ENCODE data around the gene SIGLEC6.

SIGLEC6 gene

DNA sequence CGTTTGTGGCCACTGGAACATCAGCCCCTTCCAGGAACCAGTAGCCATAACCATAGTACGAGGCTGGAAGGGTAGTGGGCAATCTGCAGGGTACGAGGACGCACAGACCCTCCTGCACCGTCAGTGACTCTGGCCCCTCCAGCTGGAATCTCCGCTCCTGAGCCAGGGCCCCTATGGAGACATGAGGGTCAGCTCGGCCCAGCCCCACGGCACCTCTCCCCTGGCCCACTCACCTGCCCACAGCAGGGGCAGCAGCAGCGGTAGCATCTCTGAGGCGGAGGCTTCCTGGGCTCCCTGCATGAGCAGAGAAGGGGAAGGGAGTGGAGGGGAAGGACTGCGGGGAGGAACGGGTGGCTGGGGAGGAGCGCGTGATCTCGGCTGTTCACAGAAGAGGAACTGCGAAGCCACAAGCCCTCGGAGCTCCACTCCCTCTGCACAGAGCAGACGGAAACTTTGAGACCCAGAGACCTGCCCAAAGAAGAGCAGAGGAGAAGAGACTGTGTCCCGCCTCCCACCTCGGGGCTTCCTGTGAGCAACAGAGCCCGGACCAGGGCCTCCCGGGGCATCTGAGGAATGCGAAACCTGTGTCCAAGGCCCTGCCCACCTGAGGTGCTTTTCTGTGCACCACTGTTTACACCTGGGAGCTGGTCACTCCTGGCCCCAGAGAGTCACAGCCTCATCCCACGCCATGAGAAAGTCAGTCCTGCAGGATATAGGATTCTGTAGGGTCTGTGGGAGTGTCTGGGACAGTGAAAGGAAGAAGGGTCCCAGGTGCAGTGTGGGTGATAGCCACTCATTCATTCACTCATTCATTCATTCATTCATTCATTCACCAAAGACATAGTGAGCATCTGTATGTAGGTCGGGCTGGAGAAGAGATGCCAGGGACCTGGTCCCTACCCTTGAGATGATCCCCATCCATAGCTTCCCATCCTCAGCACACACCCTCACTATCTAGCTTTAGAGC, at the start of gene SIGLEC6:
Gene SIGLEC6, minus strand, starts transcription at position 322 of the 967 bp plus-strand sequence. Its CDS starts 22 bp downstream, at position 300.
- TF ChIP-seq, protein P1, sequence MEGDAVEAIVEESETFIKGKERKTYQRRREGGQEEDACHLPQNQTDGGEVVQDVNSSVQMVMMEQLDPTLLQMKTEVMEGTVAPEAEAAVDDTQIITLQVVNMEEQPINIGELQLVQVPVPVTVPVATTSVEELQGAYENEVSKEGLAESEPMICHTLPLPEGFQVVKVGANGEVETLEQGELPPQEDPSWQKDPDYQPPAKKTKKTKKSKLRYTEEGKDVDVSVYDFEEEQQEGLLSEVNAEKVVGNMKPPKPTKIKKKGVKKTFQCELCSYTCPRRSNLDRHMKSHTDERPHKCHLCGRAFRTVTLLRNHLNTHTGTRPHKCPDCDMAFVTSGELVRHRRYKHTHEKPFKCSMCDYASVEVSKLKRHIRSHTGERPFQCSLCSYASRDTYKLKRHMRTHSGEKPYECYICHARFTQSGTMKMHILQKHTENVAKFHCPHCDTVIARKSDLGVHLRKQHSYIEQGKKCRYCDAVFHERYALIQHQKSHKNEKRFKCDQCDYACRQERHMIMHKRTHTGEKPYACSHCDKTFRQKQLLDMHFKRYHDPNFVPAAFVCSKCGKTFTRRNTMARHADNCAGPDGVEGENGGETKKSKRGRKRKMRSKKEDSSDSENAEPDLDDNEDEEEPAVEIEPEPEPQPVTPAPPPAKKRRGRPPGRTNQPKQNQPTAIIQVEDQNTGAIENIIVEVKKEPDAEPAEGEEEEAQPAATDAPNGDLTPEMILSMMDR (IDR thresholded peaks at IDR 0.05; ENCODE audit: control insufficient read depth, extremely low read depth, insufficient read depth): no peak
- no peak within 1 kb of the TSS for H3K4me3 ChIP-seq (ENCODE audit: low read depth, low read length)
- no peak for DNase-seq (ENCODE audit: low read depth)

DNA sequence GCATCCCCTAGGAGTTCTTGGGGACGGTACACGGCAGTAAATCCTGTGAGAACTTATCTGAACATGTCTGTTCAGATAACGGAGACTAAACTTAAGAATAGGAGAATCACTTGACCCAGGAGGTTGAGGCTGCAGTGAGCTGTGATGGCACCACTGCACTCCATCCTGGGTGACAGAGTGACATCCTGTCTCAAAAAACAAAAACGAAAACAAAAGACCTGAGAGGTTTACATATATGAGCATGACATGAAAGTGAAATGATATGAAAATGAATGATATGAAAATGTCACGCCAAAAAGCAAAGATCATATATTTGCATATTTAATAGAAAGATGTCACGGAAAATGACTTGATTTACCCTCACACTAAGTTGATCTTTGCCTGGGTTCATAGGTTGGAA, 45.4 kb upstream of the SIGLEC6 start:
- no peak overlapping the region for H3K4me3 ChIP-seq (ENCODE audit: low read depth, low read length)
- TF ChIP-seq, protein P1 (IDR thresholded peaks at IDR 0.05; ENCODE audit: control insufficient read depth, extremely low read depth, insufficient read depth): no peak
- DNase-seq (ENCODE audit: low read depth): no peak

DNA sequence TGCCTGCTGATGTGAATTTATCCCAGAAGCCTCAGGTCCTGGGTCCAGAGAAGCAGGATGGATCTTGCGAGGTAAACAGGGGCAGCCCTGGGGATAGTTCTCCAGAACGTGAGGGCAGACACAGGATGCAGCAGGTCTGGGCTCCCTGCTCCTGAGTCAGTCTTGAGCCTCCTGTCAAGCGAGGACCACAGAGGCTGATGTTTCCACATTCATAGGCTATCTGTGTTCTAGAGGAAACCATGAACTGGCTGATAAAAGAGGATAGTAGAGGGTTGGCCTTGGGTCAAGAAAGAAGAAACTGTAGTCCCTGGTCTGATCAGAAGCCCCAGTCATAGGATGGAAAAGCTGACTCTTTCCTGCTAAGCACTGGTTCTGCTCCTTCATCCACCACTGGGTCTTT, 41.9 kb upstream of the SIGLEC6 start:
- TF ChIP-seq, protein P1 (IDR thresholded peaks at IDR 0.05; ENCODE audit: control insufficient read depth, extremely low read depth, insufficient read depth): no peak
- no peak for DNase-seq (ENCODE audit: low read depth)
- no peak overlapping the region for H3K4me3 ChIP-seq (ENCODE audit: low read depth, low read length)

DNA sequence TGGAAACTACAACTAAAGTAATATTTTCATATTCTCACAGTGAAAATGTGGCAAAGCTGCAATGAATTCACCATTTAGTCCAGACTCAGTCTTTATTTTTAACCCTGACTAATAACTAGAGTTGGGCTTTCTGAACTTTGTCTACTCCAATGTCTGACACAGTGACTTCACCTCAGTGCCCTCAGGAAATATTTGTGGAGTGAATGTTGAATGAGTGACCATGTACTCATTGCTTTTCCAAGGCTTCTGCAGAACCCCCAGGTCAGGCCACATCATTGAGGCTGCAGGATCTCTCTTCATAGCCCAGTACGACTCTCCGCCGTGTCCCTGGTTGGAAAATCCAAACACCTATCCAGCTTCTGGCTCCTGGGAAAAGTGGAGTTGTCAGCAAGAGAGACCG, 41.4 kb upstream of the SIGLEC6 start:
- TF ChIP-seq, protein P1 (IDR thresholded peaks at IDR 0.05; ENCODE audit: control insufficient read depth, extremely low read depth, insufficient read depth): no peak
- DNase-seq (ENCODE audit: low read depth): no peak
- H3K4me3 ChIP-seq (ENCODE audit: low read depth, low read length): no peak overlapping the region

DNA sequence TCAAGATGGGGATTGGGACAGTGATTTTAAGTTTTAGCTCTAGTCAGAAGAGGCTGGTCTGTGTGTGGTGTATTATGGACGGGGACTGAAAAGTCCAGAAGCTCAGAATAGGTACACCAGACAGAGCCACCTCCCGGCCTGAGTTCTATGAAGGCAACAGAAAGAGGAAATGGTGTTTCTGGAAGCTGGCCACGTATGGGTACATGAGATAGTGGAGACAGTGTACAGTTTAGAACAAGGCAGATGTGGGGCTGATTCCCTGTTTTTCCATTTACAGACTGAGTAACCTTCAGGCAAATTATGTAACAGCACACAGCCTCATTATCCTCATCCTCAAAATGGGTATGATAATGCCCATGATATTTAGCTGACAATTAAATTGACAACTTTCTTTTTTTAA, 40.9 kb upstream of the SIGLEC6 start:
- no peak for DNase-seq (ENCODE audit: low read depth)
- peak overlapping the region; percentile 65 for H3K4me3 ChIP-seq (ENCODE audit: low read depth, low read length)
- TF ChIP-seq, protein P1 (IDR thresholded peaks at IDR 0.05; ENCODE audit: control insufficient read depth, extremely low read depth, insufficient read depth): no peak

DNA sequence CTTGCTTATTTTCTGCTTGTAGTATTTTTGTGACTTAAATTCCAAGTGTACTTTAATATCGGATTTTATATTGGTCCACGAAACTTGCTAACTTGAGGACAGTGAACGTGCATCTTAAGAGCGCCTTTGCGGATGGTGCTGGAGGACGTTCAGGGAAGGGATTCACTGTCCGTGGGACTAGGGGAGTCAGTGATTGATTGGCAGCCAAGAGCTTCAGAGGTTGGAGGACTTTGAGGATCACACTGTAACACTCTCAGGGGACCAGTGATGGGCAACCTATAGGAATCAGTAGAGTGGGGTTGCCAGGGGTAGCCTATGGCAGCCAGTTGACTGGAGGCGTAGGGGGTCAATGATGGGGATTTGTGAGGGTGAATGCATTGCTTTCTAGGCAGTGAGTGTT, 40.1 kb upstream of the SIGLEC6 start:
- no peak for DNase-seq (ENCODE audit: low read depth)
- H3K4me3 ChIP-seq (ENCODE audit: low read depth, low read length): peak overlapping the region; percentile 65
- TF ChIP-seq, protein P1 (IDR thresholded peaks at IDR 0.05; ENCODE audit: control insufficient read depth, extremely low read depth, insufficient read depth): no peak

Measured in LNCaP clone FGC (cell line).